Activated CD8-positive, alpha-beta memory T cell treated with anti-CD3 and anti-CD28 coated beads, Interleukin-2, amount 50 U/mL, for 1 hour (primary cell): ENCODE measurements around the gene COQ4.

Experiments
- DNase-seq: peaks from one replicate; pipeline ENCODE4 v3.0.0-alpha.2; 2020; ENCODE audit errors: extremely low read depth

COQ4 gene

DNA sequence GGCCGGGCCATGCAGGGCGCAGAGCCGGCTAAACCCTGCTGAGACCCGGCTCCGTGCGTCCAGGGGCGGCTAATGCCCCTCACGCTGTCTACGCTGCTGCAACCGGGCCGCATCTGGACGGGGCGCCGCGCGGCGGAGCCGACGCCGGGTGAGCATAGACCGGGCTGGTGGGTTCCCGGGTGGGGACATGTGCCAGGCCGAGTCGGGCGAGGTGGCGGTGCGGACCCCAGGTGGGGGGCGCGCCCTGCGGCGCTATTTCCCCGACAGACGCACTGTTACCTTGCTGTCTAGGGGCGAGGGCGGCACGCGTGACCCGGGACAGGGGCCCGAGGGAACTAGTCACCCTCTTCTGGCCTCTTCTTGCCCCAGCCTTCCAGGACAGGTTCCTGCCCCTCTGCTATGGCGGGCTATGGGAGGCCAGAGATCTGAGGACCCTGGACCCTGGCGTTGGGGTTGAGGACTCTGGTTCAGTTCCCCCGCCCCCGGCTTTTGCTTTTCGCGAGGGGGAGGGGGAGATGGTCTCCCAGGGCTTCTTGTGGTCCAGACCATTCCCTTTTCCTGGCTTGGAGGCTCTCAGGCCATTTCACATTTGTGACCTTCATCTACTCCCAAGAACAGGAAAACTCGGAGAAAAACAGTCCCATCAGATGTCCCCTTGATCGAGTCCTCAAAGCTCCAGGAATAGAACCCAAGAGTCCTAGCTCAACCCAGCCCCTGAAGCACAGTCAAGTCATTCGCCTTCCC is 18.2 kb downstream of the COQ4 start:
- no peak for DNase-seq

DNA sequence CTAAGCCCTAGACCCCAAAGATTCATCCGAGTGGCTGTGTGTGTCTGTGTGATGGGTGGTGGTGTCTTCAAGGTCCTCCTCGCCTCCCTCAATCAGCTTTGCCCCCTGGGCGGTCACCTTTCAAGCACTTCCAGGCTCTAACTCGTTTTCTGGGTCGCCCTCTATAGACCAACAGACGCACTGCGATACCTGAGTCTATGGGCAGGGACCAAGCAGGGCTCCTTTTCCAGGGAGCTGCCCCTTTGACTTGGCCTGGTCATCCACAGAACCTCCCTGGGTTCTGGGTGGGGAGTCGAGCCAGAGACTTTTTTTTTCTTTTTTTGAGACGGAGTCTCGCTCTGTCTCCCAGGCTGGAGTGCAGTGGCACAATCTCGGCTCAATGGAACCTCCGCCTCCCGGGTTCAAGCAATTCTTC is 18.8 kb downstream of the COQ4 start:
- peak; percentile 18 for DNase-seq

DNA sequence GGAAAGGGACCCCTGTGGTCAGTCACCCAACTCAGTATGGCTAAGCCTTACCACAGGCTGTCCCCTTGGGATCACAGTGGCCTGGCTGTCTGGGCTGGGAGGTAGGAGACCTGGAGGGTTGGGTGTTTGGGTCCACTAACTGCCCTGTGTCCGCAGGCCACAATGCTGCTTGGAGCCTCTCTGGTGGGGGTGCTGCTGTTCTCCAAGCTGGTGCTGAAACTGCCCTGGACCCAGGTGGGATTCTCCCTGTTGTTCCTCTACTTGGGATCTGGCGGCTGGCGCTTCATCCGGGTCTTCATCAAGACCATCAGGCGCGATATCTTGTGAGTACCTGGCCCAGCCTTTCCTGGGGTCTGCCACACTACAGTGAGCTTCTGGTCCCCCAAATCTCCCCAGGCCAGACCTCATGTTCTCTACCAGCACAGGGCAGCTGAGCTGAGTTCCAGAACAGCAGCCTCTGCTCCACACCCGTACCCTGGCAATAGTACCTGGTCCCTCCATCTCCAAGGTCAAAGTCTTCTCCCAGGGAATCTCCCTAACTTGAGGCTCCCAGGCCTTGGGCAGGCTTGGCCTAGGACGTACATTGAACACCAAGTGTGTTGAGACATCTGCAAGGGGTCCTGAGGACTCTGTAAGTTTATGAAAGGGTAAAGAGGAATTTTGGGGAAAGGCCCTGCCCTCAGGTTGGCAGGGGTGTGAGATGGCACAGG is 20.5 kb downstream of the COQ4 start:
- no peak for DNase-seq

DNA sequence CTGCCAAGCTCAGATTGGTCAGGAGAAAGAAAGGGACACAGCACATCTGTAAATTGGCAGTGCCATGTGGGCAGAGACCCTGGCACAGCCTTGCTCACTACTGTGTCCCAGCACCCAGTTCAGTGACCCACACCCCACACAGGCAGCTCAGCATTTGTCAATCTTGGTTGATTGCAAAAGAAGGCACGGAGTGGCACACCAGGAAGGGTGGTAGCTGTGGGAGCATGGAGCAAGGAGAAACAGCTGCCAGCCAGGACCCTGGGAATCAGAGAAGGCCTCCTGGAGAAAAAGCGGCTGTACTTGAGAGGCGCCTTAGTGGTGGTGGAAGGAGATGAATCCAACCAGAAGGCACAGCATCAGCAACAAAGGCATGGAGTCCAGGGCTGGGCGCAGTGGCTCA is 21.2 kb downstream of the COQ4 start:
- DNase-seq, result no peak

DNA sequence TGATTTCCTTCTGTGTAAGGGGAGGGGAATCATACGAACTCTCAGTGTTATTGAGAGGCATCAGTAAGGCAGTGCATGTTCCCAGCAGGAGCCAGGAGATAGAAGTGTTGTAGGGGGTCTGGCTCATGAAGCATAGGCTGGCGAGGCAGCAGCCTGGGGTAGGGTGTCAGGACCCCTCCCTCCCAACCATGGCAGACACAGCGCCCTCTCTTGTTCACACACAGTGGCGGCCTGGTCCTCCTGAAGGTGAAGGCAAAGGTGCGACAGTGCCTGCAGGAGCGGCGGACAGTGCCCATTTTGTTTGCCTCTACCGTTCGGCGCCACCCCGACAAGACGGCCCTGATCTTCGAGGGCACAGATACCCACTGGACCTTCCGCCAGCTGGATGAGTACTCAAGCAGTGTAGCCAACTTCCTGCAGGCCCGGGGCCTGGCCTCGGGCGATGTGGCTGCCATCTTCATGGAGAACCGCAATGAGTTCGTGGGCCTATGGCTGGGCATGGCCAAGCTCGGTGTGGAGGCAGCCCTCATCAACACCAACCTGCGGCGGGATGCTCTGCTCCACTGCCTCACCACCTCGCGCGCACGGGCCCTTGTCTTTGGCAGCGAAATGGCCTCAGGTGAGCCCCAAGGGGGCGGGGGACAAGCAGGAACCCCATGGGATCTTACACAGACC is 22.4 kb downstream of the COQ4 start:
- DNase-seq, result no peak

DNA sequence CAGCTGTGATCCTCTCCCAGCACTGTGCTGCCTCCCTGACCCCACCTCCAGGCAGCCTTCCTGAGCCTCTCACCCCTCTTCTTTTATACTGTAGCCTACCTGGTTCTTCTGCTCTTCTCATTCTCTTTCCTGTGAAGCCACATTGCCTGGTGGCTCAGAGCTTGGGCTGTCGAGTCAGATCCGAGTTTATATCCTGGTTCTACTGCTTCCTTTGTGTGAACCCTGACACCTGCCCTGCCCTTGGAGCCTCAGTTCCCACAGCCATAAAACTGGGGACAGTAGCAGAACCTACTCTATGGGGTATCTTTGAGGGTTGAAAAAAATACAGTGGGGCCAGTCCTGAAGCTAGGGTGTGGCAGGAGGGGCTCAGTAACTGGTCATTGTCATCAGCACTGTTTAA is 26.5 kb downstream of the COQ4 start:
- DNase-seq, result no peak

- no peak for DNase-seq
These were observed 27.1 kb downstream of the COQ4 start for GRCh38 chr9:128349772-128350171.

DNA sequence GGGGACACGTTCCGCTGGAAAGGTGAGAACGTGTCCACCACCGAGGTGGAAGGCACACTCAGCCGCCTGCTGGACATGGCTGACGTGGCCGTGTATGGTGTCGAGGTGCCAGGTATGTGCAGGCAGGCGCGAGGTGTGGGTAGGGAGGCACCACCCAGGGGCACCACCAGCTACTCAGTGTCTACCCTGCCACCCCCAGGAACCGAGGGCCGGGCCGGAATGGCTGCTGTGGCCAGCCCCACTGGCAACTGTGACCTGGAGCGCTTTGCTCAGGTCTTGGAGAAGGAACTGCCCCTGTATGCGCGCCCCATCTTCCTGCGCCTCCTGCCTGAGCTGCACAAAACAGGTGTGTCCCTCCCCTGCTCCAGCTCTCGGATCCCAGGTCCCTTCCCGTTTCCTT is 32.8 kb downstream of the COQ4 start:
- DNase-seq, result no peak

DNA sequence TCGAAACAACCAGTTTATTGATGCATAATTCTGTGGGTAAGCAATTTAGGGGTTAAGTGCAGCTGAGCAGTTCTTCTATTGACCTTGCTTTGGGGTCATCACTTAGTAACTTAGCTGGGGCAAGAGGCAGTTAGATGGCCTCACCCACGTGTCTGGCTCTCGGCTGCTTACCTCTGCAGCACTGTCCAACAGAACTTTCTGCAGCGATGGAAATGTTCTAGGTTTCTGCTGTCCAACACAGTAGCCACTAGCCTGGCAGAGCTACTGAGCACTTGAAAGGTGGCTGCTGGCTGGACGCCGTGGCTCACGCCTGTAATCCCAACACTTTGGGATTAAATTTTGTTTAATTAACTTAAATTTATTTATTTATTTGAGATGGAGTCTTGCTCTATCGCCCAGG is 35.5 kb downstream of the COQ4 start:
- DNase-seq, result no peak

- no peak for DNase-seq
These were observed 36.2 kb downstream of the COQ4 start for GRCh38 chr9:128358861-128359260.

GRCh38 chr9:128360826-128361225 is 38.2 kb downstream of the COQ4 start:
- DNase-seq, result no peak

DNA sequence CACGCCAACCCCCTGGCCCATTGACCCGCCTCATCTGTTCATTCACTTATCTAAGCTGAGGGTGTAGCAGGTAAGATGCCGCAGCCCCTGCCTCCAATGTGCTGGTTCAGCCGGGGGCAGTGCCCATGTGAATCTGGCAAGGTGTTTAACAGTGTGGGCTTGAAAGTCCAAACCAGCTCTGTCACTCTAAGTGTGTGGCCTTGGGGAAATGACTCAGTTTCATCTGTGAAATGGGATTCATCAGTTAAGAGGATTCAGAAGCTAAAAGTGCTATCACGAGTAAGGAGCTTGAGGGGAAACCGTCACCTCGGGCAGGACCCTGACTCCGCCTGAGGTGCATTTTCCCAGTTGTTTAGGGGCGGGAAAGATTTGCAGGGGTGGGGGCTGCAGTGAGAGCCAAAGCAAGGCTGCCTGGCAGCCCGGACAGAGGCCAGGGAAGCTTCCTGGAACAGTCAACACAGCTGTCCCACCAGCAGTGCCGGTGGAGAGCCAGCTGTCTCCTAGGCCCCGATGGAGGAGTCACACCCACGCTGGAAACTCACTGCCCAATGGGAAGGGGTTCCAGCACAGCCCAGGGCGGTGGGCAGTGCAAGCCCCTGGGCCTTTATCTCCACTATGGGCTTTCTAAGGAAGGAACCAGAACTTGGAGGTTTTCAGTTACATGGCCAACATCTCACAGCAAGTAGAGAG is 38.8 kb downstream of the COQ4 start:
- no peak for DNase-seq

GRCh38 chr9:128361986-128362646 is 39.5 kb downstream of the COQ4 start:
- DNase-seq, result peak; percentile 39

- DNase-seq, result no peak
These were observed 40.1 kb downstream of the COQ4 start for GRCh38 chr9:128362774-128363173.

DNA sequence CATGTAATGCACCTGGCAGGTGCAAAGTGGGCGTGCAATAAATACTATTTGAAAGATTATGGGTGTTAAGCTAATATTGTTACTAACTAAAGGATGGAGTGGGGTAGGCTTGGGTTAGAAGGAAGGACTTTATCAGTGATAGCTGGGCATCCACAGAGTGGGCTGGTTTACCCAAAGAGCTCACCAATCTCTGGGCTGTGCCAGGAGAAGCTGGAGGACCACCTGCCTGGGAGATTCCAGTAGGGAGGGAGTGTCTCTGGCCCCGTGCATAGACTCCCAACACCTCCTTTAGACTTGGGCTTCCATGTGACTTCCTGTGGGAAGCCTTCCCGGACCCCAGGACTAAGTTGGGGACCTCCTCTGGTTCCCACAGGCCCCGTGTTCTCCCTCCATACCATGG is 42.9 kb downstream of the COQ4 start:
- DNase-seq, result no peak

DNA sequence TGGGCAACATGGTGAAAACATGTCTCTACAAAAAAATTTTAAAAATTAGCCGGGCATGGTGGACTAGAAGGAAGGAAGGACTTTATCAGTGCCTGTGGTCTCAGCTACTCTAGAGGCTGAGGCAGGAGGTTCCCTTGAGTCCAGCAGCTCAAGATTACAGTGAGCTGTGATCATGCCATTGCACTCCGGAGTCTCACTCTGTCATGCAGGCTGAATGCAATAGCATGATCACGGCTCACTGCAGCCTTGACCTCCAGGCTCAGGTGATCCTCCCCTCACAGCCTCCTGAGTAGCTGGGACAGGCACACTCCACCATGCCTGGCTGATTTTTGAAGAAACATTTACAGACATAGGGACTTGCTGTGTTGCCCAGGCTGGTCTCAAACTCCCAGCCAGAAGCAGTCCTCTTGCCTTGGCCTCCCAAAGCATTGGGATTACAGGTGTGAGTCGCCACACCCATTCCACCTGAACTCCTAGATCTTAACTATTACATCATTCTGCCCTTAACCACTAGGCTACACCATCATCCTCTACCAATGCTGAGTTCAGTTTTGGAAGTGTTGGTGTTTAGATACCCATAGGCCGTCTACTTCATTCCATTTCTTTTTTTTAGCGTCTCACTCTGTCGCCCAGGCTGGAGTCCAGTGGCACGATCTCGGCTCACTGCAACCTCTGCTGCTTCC is 46.5 kb downstream of the COQ4 start:
- DNase-seq, result no peak

GRCh38 chr9:128370367-128370751 is 47.7 kb downstream of the COQ4 start:
- DNase-seq, result no peak

DNA sequence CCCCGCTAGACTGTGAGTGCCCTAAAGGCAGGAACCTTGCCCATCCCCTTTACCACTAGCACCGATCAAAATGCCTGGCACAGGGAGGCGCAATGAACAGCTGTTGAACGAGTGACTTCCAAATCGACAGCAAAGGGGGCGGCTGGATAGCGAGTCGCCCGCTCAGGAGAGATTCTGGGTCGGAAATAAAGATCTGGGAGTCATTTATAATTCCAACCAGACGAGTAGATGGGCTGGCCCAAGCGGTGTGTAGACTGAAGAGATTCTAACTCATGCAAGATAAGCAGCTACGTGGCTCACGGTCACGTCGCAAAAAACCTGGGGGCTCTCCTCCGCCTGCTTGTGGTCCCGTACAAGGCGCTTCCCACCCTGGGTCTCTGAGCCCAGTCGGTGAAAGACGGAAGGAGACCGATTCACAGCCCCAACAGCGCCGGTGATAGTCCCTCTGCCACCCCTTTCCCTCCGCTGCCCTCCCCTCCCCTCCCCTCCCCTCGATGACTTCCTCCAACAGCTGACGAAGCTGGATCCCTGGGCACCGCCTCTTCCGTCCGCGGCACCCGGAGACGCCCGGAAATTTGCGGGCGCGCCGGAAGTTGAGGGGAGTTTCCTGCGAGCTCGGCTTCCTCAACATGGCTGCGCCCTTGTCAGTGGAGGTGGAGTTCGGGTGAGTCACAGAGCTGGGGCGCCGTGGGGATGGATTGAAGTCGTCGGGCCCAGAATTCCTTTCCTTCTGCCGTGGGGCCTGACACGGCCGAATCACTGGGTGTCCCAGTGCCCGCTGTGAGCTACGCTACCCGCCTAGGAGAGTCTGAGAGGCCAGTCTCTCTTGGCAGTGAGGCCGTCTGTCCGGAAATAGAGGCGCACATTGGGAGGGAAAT is 48.4 kb downstream of the COQ4 start, which contains the start of gene URM1:
URM1 (plus strand) TSS at position 623 of the 878 bp plus-strand sequence; CDS start at position 630, 7 bp downstream.
- peak; percentile 77 for DNase-seq

DNA sequence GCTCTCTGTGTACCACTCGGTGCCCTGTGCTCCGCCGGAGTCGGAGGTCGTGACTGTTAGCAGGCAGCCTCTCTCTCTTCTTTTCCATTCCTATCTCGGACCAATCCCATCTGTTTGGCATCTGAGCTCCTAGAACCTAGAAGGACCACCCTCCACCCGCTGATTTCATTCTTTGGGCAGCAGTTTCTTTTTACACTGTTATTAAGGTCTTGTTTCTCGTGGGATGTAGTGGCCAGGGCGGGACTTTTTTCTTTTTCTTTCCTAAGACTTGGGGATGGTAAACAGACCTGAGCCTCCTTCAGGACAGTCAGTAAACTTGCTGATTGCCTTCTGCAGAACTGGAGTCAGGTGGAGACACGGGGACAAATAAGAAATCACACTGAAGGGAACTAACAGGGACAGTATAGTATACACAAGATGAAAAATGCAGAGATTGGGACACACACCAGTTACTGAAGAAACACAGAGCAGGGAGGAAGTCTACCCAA is 49.0 kb downstream of the COQ4 start:
- no peak for DNase-seq

DNA sequence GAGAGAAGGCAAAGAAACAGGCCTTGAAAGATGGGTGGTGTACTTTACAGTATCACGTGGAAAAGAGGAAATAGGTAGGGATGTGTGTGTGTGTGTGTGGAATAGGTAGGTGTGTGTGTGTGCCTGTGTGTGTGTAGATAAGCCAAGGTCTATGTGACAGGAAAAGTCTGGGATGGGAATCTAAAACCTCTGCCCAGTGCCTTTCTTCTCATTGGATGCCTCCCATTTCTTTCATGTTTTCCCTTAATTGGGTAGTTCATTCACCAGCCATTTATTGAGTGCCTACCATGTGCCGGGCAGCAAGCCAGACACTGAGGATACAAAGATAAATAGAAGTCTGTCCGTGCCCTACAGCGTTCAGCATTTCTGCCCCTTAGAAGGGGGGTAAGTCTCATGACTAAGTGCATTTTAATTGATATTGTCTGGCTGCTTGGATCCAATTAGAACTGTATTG is 49.6 kb downstream of the COQ4 start:
- DNase-seq, result no peak
